Hepatocyte (in vitro differentiated cells): ENCODE measurements around the gene SLC17A9.

Experiments used
- CTCF ChIP-seq: fragments of 200-600 bp; sonication (generic); IDR thresholded peaks from 2 replicates; pipeline ENCODE4 v1.5.1; 2016; ENCODE audit warnings: antibody characterized with exemption, mild to moderate bottlenecking; ENCODE audit not compliant: poor library complexity
- EZH2phosphoT487 ChIP-seq: fragments of 200-600 bp; sonication (generic); IDR thresholded peaks from one replicate; pipeline ENCODE4 v1.6.1; 2018; ENCODE audit warnings: antibody characterized with exemption, mild to moderate bottlenecking, low read depth, moderate library complexity; ENCODE audit not compliant: unreplicated experiment, severe bottlenecking

- TF ChIP-seq CTCF (no peak), EZH2phosphoT487 (no peak)
These were observed 27.5 kb upstream of the SLC17A9 start for GRCh38 chr20:62925076-62925419.
